Measurements from ENCODE around the gene TET3.

GRCh38 chr2:74020702-74021406 lies 36.1 kb downstream of the TET3 start:
- TF ChIP-seq, protein P1, sequence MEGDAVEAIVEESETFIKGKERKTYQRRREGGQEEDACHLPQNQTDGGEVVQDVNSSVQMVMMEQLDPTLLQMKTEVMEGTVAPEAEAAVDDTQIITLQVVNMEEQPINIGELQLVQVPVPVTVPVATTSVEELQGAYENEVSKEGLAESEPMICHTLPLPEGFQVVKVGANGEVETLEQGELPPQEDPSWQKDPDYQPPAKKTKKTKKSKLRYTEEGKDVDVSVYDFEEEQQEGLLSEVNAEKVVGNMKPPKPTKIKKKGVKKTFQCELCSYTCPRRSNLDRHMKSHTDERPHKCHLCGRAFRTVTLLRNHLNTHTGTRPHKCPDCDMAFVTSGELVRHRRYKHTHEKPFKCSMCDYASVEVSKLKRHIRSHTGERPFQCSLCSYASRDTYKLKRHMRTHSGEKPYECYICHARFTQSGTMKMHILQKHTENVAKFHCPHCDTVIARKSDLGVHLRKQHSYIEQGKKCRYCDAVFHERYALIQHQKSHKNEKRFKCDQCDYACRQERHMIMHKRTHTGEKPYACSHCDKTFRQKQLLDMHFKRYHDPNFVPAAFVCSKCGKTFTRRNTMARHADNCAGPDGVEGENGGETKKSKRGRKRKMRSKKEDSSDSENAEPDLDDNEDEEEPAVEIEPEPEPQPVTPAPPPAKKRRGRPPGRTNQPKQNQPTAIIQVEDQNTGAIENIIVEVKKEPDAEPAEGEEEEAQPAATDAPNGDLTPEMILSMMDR (conservative IDR thresholded peaks at IDR 0.05; ENCODE audit: low read depth in 2 of 2) = no peak
- no peak for TF ChIP-seq REST (IDR thresholded peaks at IDR 0.05; ENCODE audit: unreplicated experiment)
- TF ChIP-seq POLR2AphosphoS5 (IDR thresholded peaks at IDR 0.05; ENCODE audit: low read depth) = no peak
- no peak for TF ChIP-seq EZH2 (IDR thresholded peaks at IDR 0.05; ENCODE audit: low read depth, unreplicated experiment)
- no peak for TF ChIP-seq NANOG (IDR thresholded peaks at IDR 0.05; ENCODE audit: borderline replicate concordance)
- no peak for TF ChIP-seq EZH2phosphoT487 (IDR thresholded peaks at IDR 0.05; ENCODE audit: unreplicated experiment)
- TF ChIP-seq JUNB (IDR thresholded peaks at IDR 0.05; ENCODE audit: unreplicated experiment) = no peak
- no peak for TF ChIP-seq CREB1 (CRISPR knock-in tag; IDR thresholded peaks at IDR 0.05; ENCODE audit: low read depth)
- TF ChIP-seq ETS1 (IDR thresholded peaks at IDR 0.05) = no peak
- TF ChIP-seq ZNF331 (CRISPR knock-in tag; IDR thresholded peaks at IDR 0.05; ENCODE audit: low read depth) = no peak
- TF ChIP-seq ZNF114 (CRISPR knock-in tag; IDR thresholded peaks at IDR 0.05) = no peak
